ENCODE results near the gene ROMO1. TPM values are rescaled to one million over a fixed set of nuclear protein-coding genes. Genes with fewer than 3 reads are reported as not detected.

The ROMO1 gene
- total and polyA plus RNA-seq, 2 of the 8 experiments (the other 6 are each of a cell fraction or from before 2014, with no cell fraction given): 164 to 702 TPM

- Histone ChIP-seq H2BK20ac (ENCODE audit: low read length) (no peak overlapping the region), H3K23me2 (ENCODE audit: low read depth, low read length) (0 out of 2 replicates have a peak, but pooled peaks cover 4% of the 10 kb centered on the region), H3K56ac (replicated peaks; ENCODE audit: insufficient read length, low read depth, low read length) (peak overlapping the region; percentile 77), H2AFZ (ENCODE audit: low read length) (no peak overlapping the region), H3K23ac (ENCODE audit: insufficient read length) (no peak overlapping the region), H3K36me3 (ENCODE audit: control insufficient read depth in 2 of 4, insufficient read depth in 4 of 4, low read length in 3 of 4) (peaks cover 11 to 29% (median 25%) of the 10 kb centered on the region in 4 experiments), H3K79me1 (ENCODE audit: low read depth, low read length) (no peaks in the 10 kb centered on the region), H3K18ac (ENCODE audit: extremely low read depth, low read length) (peak overlapping the region; percentile 84; the same call in 1 of the 2 replicates), H3K4me2 (ENCODE audit: insufficient read depth in 1 of 2, low read depth in 2 of 2, low read length in 2 of 2) (peak overlapping the region; percentile 67 to 68), H3K4me1 (replicated peaks in 1 of 4; ENCODE audit: control insufficient read depth in 3 of 4, insufficient read depth in 4 of 4, low read length in 3 of 4) (peaks cover 0 to 4% (median 4%) of the 10 kb centered on the region in 4 experiments; a peak in 3 of 7 replicates), H3K4ac (replicated peaks; ENCODE audit: insufficient read length, low read depth, low read length) (no peak overlapping the region), H2BK120ac (replicated peaks; ENCODE audit: low read depth, low read length) (no peak overlapping the region), H3K14ac (ENCODE audit: insufficient read length) (no peak overlapping the region), H3K4me3 (ENCODE audit: extremely low read depth in 1 of 4, insufficient read depth in 2 of 4, low read depth in 3 of 4, low read length in 4 of 4) (peak overlapping the region; percentile 56 to 83 (median 74)), H4K5ac (ENCODE audit: insufficient read length, low read depth, low read length) (peak overlapping the region; percentile 77), H3K27me3 (replicated peaks in 1 of 4; ENCODE audit: control insufficient read depth in 3 of 4, extremely low read depth in 1 of 4, insufficient read depth in 3 of 4, low read length in 3 of 4) (no peaks in the 10 kb centered on the region), H2BK12ac (ENCODE audit: low read depth, low read length) (no peak overlapping the region), H3K27ac (ENCODE audit: low read depth, low read length) (peak overlapping the region; percentile 84), H3K9ac (replicated peaks in 1 of 4; ENCODE audit: extremely low read depth in 1 of 4, low read depth in 3 of 4, low read length in 3 of 4) (peak overlapping the region; percentile 83 to 98 (median 88)), H2BK15ac (ENCODE audit: low read length) (no peak overlapping the region), H3K9me3 (ENCODE audit: insufficient read depth in 2 of 2, low read depth in 1 of 2, low read length in 1 of 2) (no peaks in the 10 kb centered on the region), H3K79me2 (ENCODE audit: control insufficient read depth in 1 of 2, insufficient read depth in 2 of 2, low read length in 2 of 2) (peaks cover 26 to 46% of the 10 kb centered on the region in 2 experiments), H2BK5ac (ENCODE audit: low read depth, low read length) (peak overlapping the region; percentile 68), H4K20me1 (replicated peaks in 1 of 2; ENCODE audit: control insufficient read depth in 1 of 2, insufficient read depth in 2 of 2, low read length in 2 of 2) (peaks cover 10 to 14% of the 10 kb centered on the region in 2 experiments), H2AK5ac (ENCODE audit: low read depth, low read length) (no peak overlapping the region; the same call in 1 of the 2 replicates), H4K8ac (ENCODE audit: extremely low read depth, insufficient read depth, low read length) (peak overlapping the region; percentile 66; the same call in 1 of the 2 replicates), H4K91ac (replicated peaks; ENCODE audit: insufficient read length, low read length) (peak overlapping the region; percentile 1)
- ChIA-PET CTCF (ENCODE audit: partially characterized antibody) (interaction anchor here (0.8 to 2.5 kb wide), 17 partner anchors 16 to 211 kb away, joined by 3 to 8 read pairs (median 4); partner anchors contain the start of genes NFS1, ROMO1 and SCAND1), POLR2A (ENCODE audit: partially characterized antibody) (interaction anchor here (0.5 to 45.3 kb wide), 77 partner anchors 12 to 750 kb away, joined by 3 to 2341 read pairs (median 4); partner anchors contain the start of genes C20orf173, CEP250, CPNE1 and ERGIC3)
- FAIRE-seq (no peak), DNase-seq (ENCODE audit: low read depth in 1 of 2, low spot score in 2 of 2) (no peak)
- TF ChIP-seq RXRA (IDR thresholded peaks at IDR 0.05; ENCODE audit: insufficient read depth, low read depth, low read length): no peak
- no peak for TF ChIP-seq SRF (IDR thresholded peaks at IDR 0.05; ENCODE audit: low read depth, low read length)
- peak; percentile 85 for TF ChIP-seq CHD1 (IDR thresholded peaks at IDR 0.05; ENCODE audit: low read depth, low read length)
- TF ChIP-seq PHF8 (conservative IDR thresholded peaks at IDR 0.05; ENCODE audit: low read depth, low read length): peak; percentile 46; the same call in 1 of the 2 replicates
- peak; percentile 8 for TF ChIP-seq TAF7 (optimal IDR thresholded peaks at IDR 0.05; ENCODE audit: borderline replicate concordance, low read depth, low read length)
- WGBS, 2 experiments (ENCODE audit: extremely low coverage in 1 of 2, insufficient coverage in 1 of 2, insufficient read length in 1 of 2, insufficient replicate concordance in 2 of 2, low coverage in 1 of 2, low lambda C conversion rate in 2 of 2, missing lambda C conversion rate in 1 of 2): 4% methylated on average over 8 of the region's 8 CpGs; no CpG with 5 or more reads in 1 of the 2 experiments
Measured at GRCh38 chr20:35742741-35743523, 43.7 kb downstream of the ROMO1 start.
